Pancreas (tissue), 10 donors: ENCODE results near the gene FAM174C. TPM values are rescaled to one million over a fixed set of nuclear protein-coding genes. Genes with fewer than 3 reads are reported as not detected.

Source experiments
- ATAC-seq, 4 donors: fragments of 200-7000 bp; cut with Tn5 transposase; one replicate each; pipeline versions ENCODE4 v1.8.0 to v1.9.1; 2020; ENCODE audit warnings: mild to moderate bottlenecking in 4 of 4, moderate library complexity in 4 of 4
- DNase-seq, 6 donors: peaks; one replicate each; pipeline ENCODE4 v3.0.0-alpha.2; 2020
- FAIRE-seq: peaks from 2 replicates; lab custom pipeline; 2012; peaks lifted over from hg19 to GRCh38; lab: Jason Lieb, UNC
- H3K27ac ChIP-seq, 4 donors: fragments of 200-600 bp; sonication (generic); 1 replicate in 3 of 4; 2 replicates in 1 of 4; pipeline versions ENCODE4 v1.5.0 to v1.8.0; 2020
- H3K27me3 ChIP-seq, 4 donors: fragments of 200-600 bp; one replicate each; pipeline ENCODE4 v1.8.0; 2021
- H3K36me3 ChIP-seq, 3 donors: fragments of 200-600 bp; sonication (generic) in 1 of 3; one replicate each; pipeline versions ENCODE4 v1.5.0 to v1.8.0; 2020 to 2021
- H3K4me1 ChIP-seq, 3 donors: fragments of 200-600 bp; one replicate each; pipeline ENCODE4 v1.8.0; 2021
- H3K4me3 ChIP-seq, 4 donors: fragments of 200-600 bp; sonication (generic) in 2 of 4; one replicate each; pipeline versions ENCODE4 v1.5.0 to v1.8.0; 2020 to 2021
- H3K9me3 ChIP-seq, 4 donors: fragments of 200-600 bp; one replicate each; pipeline ENCODE4 v1.8.0; 2021
- CTCF ChIP-seq, 4 donors: fragments of 200-600 bp; sonication (generic) in 3 of 4; IDR thresholded peaks; one replicate each; pipeline versions ENCODE4 v1.5.0 to v1.8.0; 2021; ENCODE audit warnings: antibody characterized with exemption in 4 of 4
- WGBS, 2 donors: extraction: QIAGEN DNeasy Blood & Tissue Kit; methylation state at CpG; one replicate each; pipeline ENCODE4 v1.1.7; 2013; 5-methylcytosine and 5-hydroxymethylcytosine counted together
- intact Hi-C, 3 donors: fragments of 100-400 bp; cut with DNase I; formaldehyde crosslinking; loops; one replicate each; pipeline versions ENCODE4 v1.11.1 to v1.14.2; 2022
- polyA plus RNA-seq, 2 donors: library from polyadenylated mRNA; stranded (reverse); fragments of 200-250 nt; gene quantifications; one replicate each; pipeline ENCODE4 v1.2.3, GENCODE V29; 2013
- total RNA-seq, 6 donors: library from RNA; stranded (reverse); fragmentation: NEBNext Ultra II Directional in 4 of 6; extraction: Animal tissue kit (Norgen Biotek cat#: 25700) in 4 of 6; gene quantifications; one replicate each; pipeline versions ENCODE4 v1.2.1 to v1.2.4, GENCODE V29; 2021 to 2023
- donor health status: healthy with polysubstance abuse.
- donor health status: DM: no; HTN: no; CAD: no; lungs with moderate emphysema.
- donor health status: DM: no; HTN: no; CAD: no.
- donor health status: control.
- donor health status: control.
- donor health status: Bipolar disorder and iron deficiency.
- donor health status: DM: yes; HTN: yes; CAD: no.
- donor health status: DM: no; HTN: no; CAD: no.
- donor health status: DM: no; HTN: no; CAD: no.
- donor health status: DM: yes; HTN: yes; CAD: no.

Gene FAM174C
- total and polyA plus RNA-seq, 8 donors, result 16.1 to 83.4 (median 25.4) TPM

- DNase-seq, result peak in 3 of 6 donors; percentile 60 to 76 (median 64)
- peaks cover 15 to 67% (median 24%) of the 10 kb centered on the region in 3 donors for H3K4me1 ChIP-seq
- FAIRE-seq, result no peak
- H3K4me3 ChIP-seq, result peak overlapping the region in 2 of 4 donors; percentile 62 to 73
- no peaks in the 10 kb centered on the region for H3K27me3 ChIP-seq
- H3K36me3 ChIP-seq, result peaks cover 7 to 26% (median 20%) of the 10 kb centered on the region in 3 donors
- no peak for TF ChIP-seq CTCF (IDR thresholded peaks at IDR 0.05)
- no peak for ATAC-seq
- no peaks in the 10 kb centered on the region for H3K9me3 ChIP-seq
- intact Hi-C loops, result no loop called here
- WGBS, 2 donors, result 30 to 39% methylated on average over 23 to 33 of the region's 33 CpGs
- H3K27ac ChIP-seq, result peak overlapping the region; percentile 95 to 98 (median 97)
These were observed 15.2 kb upstream of the FAM174C start for GRCh38 chr19:1259876-1260748.

- Histone ChIP-seq H3K4me3 (peak overlapping the region; percentile 41 to 73 (median 52)), H3K36me3 (peaks cover 0 to 18% (median 11%) of the 10 kb centered on the region in 3 donors), H3K9me3 (no peaks in the 10 kb centered on the region), H3K27me3 (no peaks in the 10 kb centered on the region), H3K4me1 (peaks cover 23 to 64% (median 27%) of the 10 kb centered on the region in 3 donors), H3K27ac (peak overlapping the region; percentile 95 to 98 (median 97))
- FAIRE-seq, result no peak
- TF ChIP-seq CTCF (IDR thresholded peaks at IDR 0.05), result no peak
- 1% methylated on average over 49 to 83 of the region's 83 CpGs for WGBS, 2 donors
- ATAC-seq, result peak; percentile 66 to 79 (median 74)
- intact Hi-C loops, result no loop called here
- DNase-seq, result peak; percentile 94 to 99 (median 97)
These were observed 14.4 kb upstream of the FAM174C start for GRCh38 chr19:1260749-1261537.

- DNase-seq, result no peak
- Histone ChIP-seq H3K36me3 (peaks cover 0 to 13% (median 8%) of the 10 kb centered on the region in 3 donors), H3K27me3 (no peaks in the 10 kb centered on the region), H3K4me1 (peaks cover 28 to 67% (median 31%) of the 10 kb centered on the region in 3 donors), H3K9me3 (no peaks in the 10 kb centered on the region), H3K27ac (peak overlapping the region; percentile 95 to 98 (median 97)), H3K4me3 (peak overlapping the region in 3 of 4 donors; percentile 43 to 73 (median 62))
- FAIRE-seq, result no peak
- no peak for TF ChIP-seq CTCF (IDR thresholded peaks at IDR 0.05)
- WGBS, 2 donors, result 6 to 7% methylated on average over 14 of the region's 14 CpGs
- intact Hi-C loops, result no loop called here
- ATAC-seq, result no peak
These were observed 13.9 kb upstream of the FAM174C start for GRCh38 chr19:1261538-1261797.

GRCh38 chr19:1261798-1262622 is 13.3 kb upstream of the FAM174C start:
- no peak for TF ChIP-seq CTCF (IDR thresholded peaks at IDR 0.05)
- DNase-seq (peak; percentile 89 to 99 (median 98)), ATAC-seq (peak; percentile 60 to 70 (median 66)), FAIRE-seq (no peak)
- H3K4me1 ChIP-seq, result peaks cover 28 to 65% (median 31%) of the 10 kb centered on the region in 3 donors
- peak overlapping the region in 2 of 4 donors; percentile 62 to 73 for H3K4me3 ChIP-seq
- intact Hi-C loops, result no loop called here
- WGBS, 2 donors, result 6 to 9% methylated on average over 25 to 28 of the region's 28 CpGs
- H3K9me3 ChIP-seq, result no peaks in the 10 kb centered on the region
- peak overlapping the region; percentile 95 to 98 (median 97) for H3K27ac ChIP-seq
- H3K27me3 ChIP-seq, result no peaks in the 10 kb centered on the region
- H3K36me3 ChIP-seq, result peaks cover 0 to 7% (median 3%) of the 10 kb centered on the region in 3 donors
